Measurements from ENCODE around the gene ZNF512B.

Gene ZNF512B

DNA sequence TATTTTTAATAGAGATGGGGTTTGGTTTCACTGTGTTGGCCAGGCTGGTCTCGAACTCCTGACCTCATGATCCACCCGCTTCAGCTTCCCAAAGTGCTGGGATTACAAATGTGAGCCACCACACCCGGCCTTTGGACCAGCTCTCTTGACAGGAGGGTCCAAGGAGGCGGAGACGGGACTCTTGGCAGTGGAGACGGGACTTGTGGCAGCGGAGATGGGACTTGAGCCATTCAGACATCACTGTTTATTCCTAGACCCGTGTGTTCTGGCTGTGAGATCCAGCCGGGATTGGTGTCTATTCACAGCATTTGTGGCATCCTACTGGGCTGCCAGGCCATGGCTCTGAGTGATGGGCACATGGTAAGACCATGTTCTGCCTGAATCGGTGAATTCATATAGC lies 36.8 kb upstream of the ZNF512B start:
- DNase-seq (ENCODE audit: low read depth): no peak
- TF ChIP-seq, protein P1, sequence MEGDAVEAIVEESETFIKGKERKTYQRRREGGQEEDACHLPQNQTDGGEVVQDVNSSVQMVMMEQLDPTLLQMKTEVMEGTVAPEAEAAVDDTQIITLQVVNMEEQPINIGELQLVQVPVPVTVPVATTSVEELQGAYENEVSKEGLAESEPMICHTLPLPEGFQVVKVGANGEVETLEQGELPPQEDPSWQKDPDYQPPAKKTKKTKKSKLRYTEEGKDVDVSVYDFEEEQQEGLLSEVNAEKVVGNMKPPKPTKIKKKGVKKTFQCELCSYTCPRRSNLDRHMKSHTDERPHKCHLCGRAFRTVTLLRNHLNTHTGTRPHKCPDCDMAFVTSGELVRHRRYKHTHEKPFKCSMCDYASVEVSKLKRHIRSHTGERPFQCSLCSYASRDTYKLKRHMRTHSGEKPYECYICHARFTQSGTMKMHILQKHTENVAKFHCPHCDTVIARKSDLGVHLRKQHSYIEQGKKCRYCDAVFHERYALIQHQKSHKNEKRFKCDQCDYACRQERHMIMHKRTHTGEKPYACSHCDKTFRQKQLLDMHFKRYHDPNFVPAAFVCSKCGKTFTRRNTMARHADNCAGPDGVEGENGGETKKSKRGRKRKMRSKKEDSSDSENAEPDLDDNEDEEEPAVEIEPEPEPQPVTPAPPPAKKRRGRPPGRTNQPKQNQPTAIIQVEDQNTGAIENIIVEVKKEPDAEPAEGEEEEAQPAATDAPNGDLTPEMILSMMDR (conservative IDR thresholded peaks at IDR 0.05; ENCODE audit: low read length): no peak
- no peak overlapping the region for H3K4me3 ChIP-seq (ENCODE audit: low read length)

DNA sequence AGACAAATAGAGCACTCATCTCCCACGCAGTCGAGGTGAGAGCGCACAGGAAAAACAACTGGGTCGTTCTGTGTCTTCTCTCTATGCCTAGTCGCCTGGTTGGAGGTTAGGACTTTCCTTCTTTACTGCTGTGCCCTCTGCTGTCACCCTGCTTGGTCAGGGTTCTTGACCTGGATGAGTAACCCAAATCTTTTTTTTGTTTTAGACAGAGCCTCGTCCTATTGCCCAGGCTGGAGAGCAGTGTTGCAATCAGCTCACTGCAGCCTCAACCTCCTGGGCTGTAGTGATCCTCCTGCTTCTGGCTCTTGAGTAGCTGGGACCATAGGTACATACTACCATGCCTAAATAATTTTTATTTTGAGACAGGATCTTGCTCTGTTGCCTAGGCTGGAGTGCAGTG lies 35.7 kb upstream of the ZNF512B start:
- no peak for DNase-seq (ENCODE audit: low read depth)
- TF ChIP-seq, protein P1 (conservative IDR thresholded peaks at IDR 0.05; ENCODE audit: low read length): no peak
- no peak overlapping the region for H3K4me3 ChIP-seq (ENCODE audit: low read length)

DNA sequence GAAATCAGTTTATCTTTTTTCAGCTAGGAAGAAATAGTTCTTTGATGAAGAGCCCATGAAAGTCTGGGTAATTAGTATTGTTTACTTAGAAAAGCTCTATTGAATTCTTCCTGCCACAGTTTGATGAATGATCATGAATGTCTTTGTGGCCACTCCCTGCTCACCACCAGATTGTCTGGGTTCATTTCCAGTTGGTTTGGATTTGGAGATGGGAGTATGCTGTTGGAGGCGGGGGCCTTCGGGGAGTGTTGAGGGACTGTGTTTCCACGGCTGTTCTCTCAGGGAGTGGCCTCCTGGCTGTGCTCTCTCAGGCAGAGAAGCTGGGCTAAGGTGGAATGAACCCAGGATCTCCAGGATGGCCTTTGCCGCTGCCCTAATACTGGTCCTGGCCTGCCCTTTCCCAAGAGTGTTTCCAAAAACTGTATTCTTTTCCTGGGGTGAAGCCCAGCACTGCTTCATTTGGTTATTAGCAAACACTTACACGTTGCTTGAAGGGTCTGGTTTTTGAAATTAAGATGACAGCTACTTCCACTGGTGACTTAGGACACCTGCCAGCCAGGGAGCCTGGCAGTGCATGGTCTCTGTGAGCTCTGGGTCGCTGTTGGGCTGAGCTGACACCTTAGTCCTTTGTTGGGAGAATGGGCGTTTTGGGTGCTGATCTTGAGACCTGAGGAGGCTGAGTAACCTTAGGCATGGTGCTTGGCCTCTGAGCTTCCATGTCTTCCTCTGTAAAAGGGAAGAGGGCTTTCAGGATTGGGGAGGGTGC lies 34.4 kb upstream of the ZNF512B start:
- H3K4me3 ChIP-seq (ENCODE audit: low read length): no peak overlapping the region
- TF ChIP-seq, protein P1 (conservative IDR thresholded peaks at IDR 0.05; ENCODE audit: low read length): no peak
- DNase-seq (ENCODE audit: low read depth): no peak

DNA sequence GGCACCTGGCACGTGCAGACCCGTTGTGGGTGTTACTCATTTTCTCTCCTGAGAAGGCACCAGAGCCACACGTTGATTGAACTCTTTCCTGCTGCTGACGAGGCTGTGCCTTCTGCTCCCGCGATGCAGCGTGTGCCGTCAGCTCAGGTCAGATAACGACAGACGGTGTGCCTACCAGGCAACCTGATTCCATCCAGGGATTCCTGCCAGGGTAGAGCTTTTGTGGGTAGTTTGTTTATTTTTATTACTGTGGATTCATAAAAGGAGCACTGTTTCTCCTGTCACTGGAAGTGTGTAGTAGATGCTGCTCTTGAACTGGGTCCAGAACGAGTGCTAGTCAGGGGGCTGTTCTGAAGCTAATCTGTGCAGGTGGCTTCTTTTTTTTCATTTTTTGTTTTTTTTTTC lies 31.9 kb upstream of the ZNF512B start:
- TF ChIP-seq, protein P1 (conservative IDR thresholded peaks at IDR 0.05; ENCODE audit: low read length): no peak
- DNase-seq (ENCODE audit: low read depth): no peak
- H3K4me3 ChIP-seq (ENCODE audit: low read length): no peak overlapping the region

DNA sequence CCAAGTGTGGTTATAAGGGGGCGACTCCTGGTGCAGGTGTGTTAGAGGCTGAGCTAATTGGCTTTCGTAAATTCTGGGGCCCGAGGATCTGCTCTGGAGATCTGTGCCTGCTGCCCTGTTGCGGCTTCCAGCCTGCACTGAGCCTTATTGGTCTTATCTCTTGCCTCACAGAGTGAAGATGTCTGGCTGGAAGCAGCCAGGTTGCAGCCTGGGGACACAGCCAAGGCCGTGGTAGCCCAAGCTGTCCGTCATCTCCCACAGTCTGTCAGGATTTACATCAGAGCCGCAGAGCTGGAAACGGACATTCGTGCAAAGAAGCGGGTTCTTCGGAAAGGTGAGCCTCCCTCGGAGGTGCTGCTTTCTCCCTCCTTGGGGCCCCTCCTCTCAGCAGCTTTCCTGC lies 31.2 kb upstream of the ZNF512B start:
- no peak for DNase-seq (ENCODE audit: low read depth)
- H3K4me3 ChIP-seq (ENCODE audit: low read length): no peak overlapping the region
- TF ChIP-seq, protein P1 (conservative IDR thresholded peaks at IDR 0.05; ENCODE audit: low read length): no peak

DNA sequence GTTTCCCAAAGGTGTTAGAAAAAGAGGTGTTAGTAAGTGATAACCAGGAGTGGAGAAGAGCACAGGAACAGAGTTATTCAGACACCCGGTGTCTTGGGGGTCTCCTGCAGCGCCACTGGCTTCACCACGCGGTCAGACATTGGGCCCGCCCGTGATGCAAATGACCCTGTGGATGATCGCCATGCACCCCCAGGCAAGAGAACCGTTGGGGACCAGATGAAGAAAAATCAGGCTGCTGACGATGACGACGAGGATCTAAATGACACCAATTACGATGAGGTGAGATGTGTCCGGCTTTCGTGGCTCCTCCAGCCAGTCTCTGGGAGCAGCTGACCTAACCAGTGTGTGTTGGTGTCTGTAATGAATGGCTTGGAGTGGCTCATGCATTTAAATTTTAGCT lies 13.2 kb upstream of the ZNF512B start:
- H3K4me3 ChIP-seq (ENCODE audit: low read length): no peak overlapping the region
- TF ChIP-seq, protein P1 (conservative IDR thresholded peaks at IDR 0.05; ENCODE audit: low read length): no peak
- DNase-seq (ENCODE audit: low read depth): no peak

All from AG10803 (cell line).